Right renal pelvis (tissue), 4 donors: ENCODE results near the gene RBM17. TPM values are rescaled to one million over a fixed set of nuclear protein-coding genes. Genes with fewer than 3 reads are reported as not detected.
"Not testable (repeated sequence)": the region's sequence is repeated elsewhere in the genome, so short reads cannot be mapped to it uniquely, and the experiment has no call there.

Source experiments
- DNase-seq, 4 donors: peaks; one replicate each; pipeline ENCODE4 v3.0.0-alpha.2; 2013; ENCODE audit warnings: low read depth in 4 of 4, low spot score in 3 of 4, missing footprints in 1 of 4
- polyA plus RNA-seq, 4 donors: library from polyadenylated mRNA; unstranded; fragments of 120-200 nt; gene quantifications; one replicate each; pipeline ENCODE4 v1.2.1, GENCODE V29; 2013; ENCODE audit not compliant: insufficient read length in 4 of 4

Gene RBM17
- polyA plus RNA-seq, 4 donors, result 134 to 158 (median 138) TPM

- no peak for DNase-seq
These were observed 45.4 kb downstream of the RBM17 start for GRCh38 chr10:6134099-6134823.

GRCh38 chr10:6135039-6135438 lies 46.2 kb downstream of the RBM17 start:
- DNase-seq, result no peak

- no peak for DNase-seq
These were observed 46.8 kb downstream of the RBM17 start for GRCh38 chr10:6135589-6136168.

GRCh38 chr10:6136215-6137201 lies 47.7 kb downstream of the RBM17 start:
- no peak for DNase-seq

- DNase-seq, result no peak
These were observed 49.6 kb downstream of the RBM17 start for GRCh38 chr10:6138456-6138855.

GRCh38 chr10:6139470-6139869 lies 50.6 kb downstream of the RBM17 start:
- DNase-seq, result no peak

GRCh38 chr10:6140141-6140841 lies 51.5 kb downstream of the RBM17 start:
- no peak for DNase-seq

GRCh38 chr10:6140965-6141295 lies 52.1 kb downstream of the RBM17 start:
- DNase-seq, result no peak

- no peak for DNase-seq
These were observed 52.7 kb downstream of the RBM17 start for GRCh38 chr10:6141296-6142151.

GRCh38 chr10:6142186-6142585 lies 53.4 kb downstream of the RBM17 start:
- DNase-seq, result not testable (repeated sequence)

GRCh38 chr10:6142644-6143043 lies 53.8 kb downstream of the RBM17 start:
- no peak for DNase-seq

- no peak for DNase-seq
These were observed 54.3 kb downstream of the RBM17 start for GRCh38 chr10:6143181-6143580.

GRCh38 chr10:6144406-6145165 lies 55.8 kb downstream of the RBM17 start:
- DNase-seq, result peak in 1 of 4 donors; percentile 69

GRCh38 chr10:6145166-6145987 lies 56.5 kb downstream of the RBM17 start:
- no peak for DNase-seq

GRCh38 chr10:6146013-6146785 lies 57.4 kb downstream of the RBM17 start:
- DNase-seq, result no peak

GRCh38 chr10:6146921-6147320 lies 58.1 kb downstream of the RBM17 start:
- DNase-seq, result no peak

GRCh38 chr10:6148251-6148701 lies 59.4 kb downstream of the RBM17 start:
- no peak for DNase-seq
